Mesenchymal stem cell (in vitro differentiated cells and primary cell): Measurements from ENCODE around the gene SARS2.
"Not testable (repeated sequence)": the region's sequence is repeated elsewhere in the genome, so short reads cannot be mapped to it uniquely, and the experiment has no call there.

Experiments used
- DNase-seq: peaks from one replicate; pipeline ENCODE4 v3.0.0-alpha.2; 2013
- H2AFZ ChIP-seq: one replicate; pipeline ENCODE4 v1.6.1; 2013; ENCODE audit warnings: low read depth, mild to moderate bottlenecking, control low read depth, inconsistent platforms, low read length, moderate library complexity
- H2AK5ac ChIP-seq: 2 replicates; pipeline ENCODE4 v1.6.1; 2013; ENCODE audit warnings: low read length, moderate library complexity, mild to moderate bottlenecking, inconsistent platforms; ENCODE audit not compliant: severe bottlenecking
- H2BK120ac ChIP-seq: one replicate; pipeline ENCODE4 v1.6.1; 2013; ENCODE audit warnings: low read depth, mild to moderate bottlenecking, inconsistent platforms, low read length, moderate library complexity
- H2BK12ac ChIP-seq, 2 experiments: one replicate each; pipeline ENCODE4 v1.6.1; 2013; ENCODE audit warnings: inconsistent platforms in 2 of 2, low read length in 2 of 2, mild to moderate bottlenecking in 2 of 2, moderate library complexity in 2 of 2, control low read depth in 1 of 2
- H2BK15ac ChIP-seq: one replicate; pipeline ENCODE4 v1.6.1; 2013; ENCODE audit warnings: mild to moderate bottlenecking, low read depth, inconsistent platforms; ENCODE audit not compliant: poor library complexity, severe bottlenecking
- H2BK5ac ChIP-seq: 2 replicates; pipeline ENCODE4 v1.6.1; 2013; ENCODE audit warnings: low read depth, mild to moderate bottlenecking, low read length, control low read depth, inconsistent platforms; ENCODE audit not compliant: poor library complexity, severe bottlenecking
- H3K14ac ChIP-seq, 2 experiments: one replicate each; pipeline ENCODE4 v1.6.1; 2013; ENCODE audit warnings: inconsistent platforms in 2 of 2, low read length in 2 of 2, control low read depth in 1 of 2, mild to moderate bottlenecking in 1 of 2, moderate library complexity in 1 of 2
- H3K18ac ChIP-seq, 2 experiments: one replicate each; pipeline ENCODE4 v1.6.1; 2013; ENCODE audit warnings: inconsistent platforms in 2 of 2, low read length in 2 of 2, control low read depth in 1 of 2, low read depth in 1 of 2, mild to moderate bottlenecking in 1 of 2
- H3K23ac ChIP-seq, 2 experiments: one replicate each; pipeline ENCODE4 v1.6.1; 2013; ENCODE audit warnings: inconsistent platforms in 2 of 2, low read length in 2 of 2, mild to moderate bottlenecking in 2 of 2, moderate library complexity in 2 of 2, control low read depth in 1 of 2
- H3K27ac ChIP-seq: 2 replicates; pipeline ENCODE4 v1.5.1; 2013; ENCODE audit warnings: mild to moderate bottlenecking, moderate library complexity, low read length, control low read depth, inconsistent platforms; ENCODE audit not compliant: poor library complexity, severe bottlenecking
- H3K27me3 ChIP-seq, 2 experiments: 2 replicates each; pipeline versions ENCODE4 v1.6.1 to v1.7.0; 2013; ENCODE audit warnings: low read length in 2 of 2, mild to moderate bottlenecking in 2 of 2, moderate library complexity in 2 of 2, control low read depth in 1 of 2, inconsistent platforms in 1 of 2; ENCODE audit not compliant: control insufficient read depth in 1 of 2, insufficient read depth in 1 of 2
- H3K36me3 ChIP-seq, 2 experiments: 2 replicates each; pipeline versions ENCODE4 v1.6.1 to v1.7.0; 2013; ENCODE audit warnings: low read length in 2 of 2, control low read depth in 1 of 2, inconsistent platforms in 1 of 2, low read depth in 1 of 2, mild to moderate bottlenecking in 1 of 2; ENCODE audit not compliant: insufficient read depth in 2 of 2, control insufficient read depth in 1 of 2
- H3K4ac ChIP-seq, 2 experiments: one replicate each; pipeline ENCODE4 v1.6.1; 2013; ENCODE audit warnings: inconsistent platforms in 2 of 2, low read length in 2 of 2, mild to moderate bottlenecking in 2 of 2, moderate library complexity in 2 of 2, control low read depth in 1 of 2, low read depth in 1 of 2
- H3K4me1 ChIP-seq: 2 replicates; pipeline ENCODE4 v1.6.1; 2013; ENCODE audit warnings: low read depth, low read length, control low read depth; ENCODE audit not compliant: control insufficient read depth, insufficient read depth
- H3K4me2 ChIP-seq: 2 replicates; pipeline ENCODE4 v1.6.1; 2013; ENCODE audit warnings: low read length, mild to moderate bottlenecking, inconsistent platforms; ENCODE audit not compliant: poor library complexity, severe bottlenecking
- H3K4me3 ChIP-seq, 2 experiments: 2 replicates each; pipeline versions ENCODE4 v1.5.1 to v1.7.0; 2013; ENCODE audit warnings: low read length in 2 of 2, mild to moderate bottlenecking in 2 of 2, control low read depth in 1 of 2, low read depth in 1 of 2; ENCODE audit not compliant: insufficient read depth in 1 of 2
- H3K79me1 ChIP-seq: replicated peaks from 2 replicates; pipeline ENCODE4 v1.6.1; 2013; ENCODE audit warnings: mild to moderate bottlenecking, control low read depth, low read length, inconsistent platforms; ENCODE audit not compliant: poor library complexity, severe bottlenecking
- H3K9ac ChIP-seq: 2 replicates; pipeline ENCODE4 v1.7.0; 2013; ENCODE audit warnings: mild to moderate bottlenecking, low read length, moderate library complexity
- H3K9me3 ChIP-seq: 2 replicates; pipeline ENCODE4 v1.7.0; 2013; ENCODE audit warnings: mild to moderate bottlenecking, low read length; ENCODE audit not compliant: control insufficient read depth
- H4K8ac ChIP-seq: one replicate; pipeline ENCODE4 v1.6.1; 2013; ENCODE audit warnings: inconsistent platforms, mild to moderate bottlenecking, low read length, moderate library complexity
- H4K91ac ChIP-seq: one replicate; pipeline ENCODE4 v1.6.1; 2013; ENCODE audit warnings: mild to moderate bottlenecking, low read length, inconsistent platforms
- WGBS: methylation state at CpG from one replicate; pipeline ENCODE4 v1.1.7; 2013; ENCODE audit warnings: mixed read lengths; 5-methylcytosine and 5-hydroxymethylcytosine counted together

The SARS2 gene

DNA sequence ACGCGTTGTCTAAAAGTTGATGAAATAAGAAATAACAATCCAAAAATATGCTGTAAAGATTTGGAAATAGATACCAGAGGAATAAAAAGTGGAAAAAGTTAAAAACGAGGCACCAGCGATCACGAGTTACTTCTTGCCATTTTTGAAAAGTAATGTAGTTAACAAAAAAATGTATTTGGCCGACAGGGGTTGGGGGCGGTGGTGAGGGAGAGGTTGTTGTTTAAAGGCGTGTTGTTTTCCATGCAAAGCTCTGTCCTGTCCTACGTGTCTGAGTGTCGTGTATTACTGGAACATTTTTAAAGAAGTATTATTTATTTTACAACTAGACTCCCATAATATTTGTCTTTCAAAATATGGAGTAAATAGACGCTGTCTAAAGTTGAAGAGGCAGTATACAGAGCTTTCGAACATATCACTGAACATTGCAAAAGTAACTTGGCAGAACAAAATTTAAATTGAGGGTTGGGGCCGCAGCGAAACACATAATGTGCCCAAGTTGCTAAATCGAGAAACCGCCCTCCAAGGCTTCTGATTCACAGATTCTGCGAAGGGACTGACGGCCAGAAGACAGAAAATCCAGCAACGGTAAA, 44.2 kb upstream of the SARS2 start:
- H3K23ac ChIP-seq, result peak overlapping the region in 1 of 2 experiments; percentile 59
- no peak overlapping the region for H2BK120ac ChIP-seq
- H2BK15ac ChIP-seq, result no peak overlapping the region
- H3K79me1 ChIP-seq, result peaks cover 12% of the 10 kb centered on the region
- no peak overlapping the region for H4K8ac ChIP-seq
- H3K27me3 ChIP-seq, result no peaks in the 10 kb centered on the region
- H3K18ac ChIP-seq, result peak overlapping the region; percentile 14 to 88
- H3K14ac ChIP-seq, result peak overlapping the region in 1 of 2 experiments; percentile 59
- H3K4me3 ChIP-seq, result peak overlapping the region; percentile 83 to 85
- peak overlapping the region; percentile 79 for H2AFZ ChIP-seq
- H2BK5ac ChIP-seq, result no peak overlapping the region
- no peak overlapping the region for H4K91ac ChIP-seq
- no peaks in the 10 kb centered on the region for H3K9me3 ChIP-seq
- H3K4ac ChIP-seq, result no peak overlapping the region
- no peak for DNase-seq
- peak overlapping the region; percentile 72 for H3K27ac ChIP-seq
- no peak overlapping the region for H2AK5ac ChIP-seq
- H3K4me1 ChIP-seq, result peaks cover 14% of the 10 kb centered on the region
- 23% methylated on average over 16 of the region's 19 CpGs for WGBS
- peaks cover 0 to 3% of the 10 kb centered on the region in 2 experiments for H3K36me3 ChIP-seq
- H2BK12ac ChIP-seq, result no peak overlapping the region
- peak overlapping the region; percentile 90 for H3K9ac ChIP-seq
- H3K4me2 ChIP-seq, result peak overlapping the region; percentile 56

DNA sequence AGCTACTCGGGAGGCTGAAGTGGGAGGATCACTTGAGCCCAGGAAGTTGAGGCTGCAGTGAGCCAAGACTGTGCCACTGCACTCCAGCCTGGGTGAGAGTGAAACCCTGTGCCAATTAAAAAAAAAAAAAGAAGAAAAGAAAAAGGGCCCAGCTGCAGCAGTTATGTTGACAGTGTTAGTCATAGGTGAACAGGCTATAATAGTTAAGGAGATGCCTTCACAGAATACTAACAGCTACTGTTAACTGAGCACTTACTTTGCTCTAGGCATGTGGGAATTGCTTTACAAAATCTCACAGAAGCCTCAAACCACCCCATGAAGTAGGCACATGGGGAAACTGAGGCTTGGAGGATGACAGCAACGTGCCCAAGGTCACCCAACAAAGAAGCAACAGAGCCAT, 41.1 kb upstream of the SARS2 start:
- H3K23ac ChIP-seq, result no peak overlapping the region
- 100% methylated on average over 1 of the region's 2 CpGs for WGBS
- H3K4me3 ChIP-seq, result no peak overlapping the region
- H4K91ac ChIP-seq, result no peak overlapping the region
- H3K18ac ChIP-seq, result no peak overlapping the region
- H3K4me1 ChIP-seq, result peaks cover 9% of the 10 kb centered on the region
- H2BK15ac ChIP-seq, result no peak overlapping the region
- no peak overlapping the region for H2AFZ ChIP-seq
- no peak overlapping the region for H2AK5ac ChIP-seq
- no peak overlapping the region for H3K4ac ChIP-seq
- no peaks in the 10 kb centered on the region for H3K27me3 ChIP-seq
- H3K27ac ChIP-seq, result no peak overlapping the region
- H3K14ac ChIP-seq, result no peak overlapping the region
- H3K4me2 ChIP-seq, result no peak overlapping the region
- no peak overlapping the region for H3K9ac ChIP-seq
- H4K8ac ChIP-seq, result no peak overlapping the region
- no peaks in the 10 kb centered on the region for H3K9me3 ChIP-seq
- H2BK5ac ChIP-seq, result no peak overlapping the region
- peaks cover 3 to 10% of the 10 kb centered on the region in 2 experiments for H3K36me3 ChIP-seq
- DNase-seq, result no peak
- peaks cover 20% of the 10 kb centered on the region for H3K79me1 ChIP-seq
- H2BK120ac ChIP-seq, result no peak overlapping the region
- no peak overlapping the region for H2BK12ac ChIP-seq

- H3K4me1 ChIP-seq, result peaks cover 2% of the 10 kb centered on the region
- no peak overlapping the region for H2AFZ ChIP-seq
- DNase-seq, result peak; percentile 60
- H3K27me3 ChIP-seq, result no peaks in the 10 kb centered on the region
- no peak overlapping the region for H2BK5ac ChIP-seq
- H2AK5ac ChIP-seq, result no peak overlapping the region
- H3K4me2 ChIP-seq, result no peak overlapping the region
- H4K91ac ChIP-seq, result no peak overlapping the region
- H3K36me3 ChIP-seq, result peaks cover 8 to 10% of the 10 kb centered on the region in 2 experiments
- no peak overlapping the region for H3K18ac ChIP-seq
- H3K4me3 ChIP-seq, result no peak overlapping the region
- H3K79me1 ChIP-seq, result peaks cover 20% of the 10 kb centered on the region
- no peak overlapping the region for H3K9ac ChIP-seq
- H3K4ac ChIP-seq, result no peak overlapping the region
- H2BK12ac ChIP-seq, result no peak overlapping the region
- H2BK120ac ChIP-seq, result no peak overlapping the region
- no peaks in the 10 kb centered on the region for H3K9me3 ChIP-seq
- no peak overlapping the region for H3K14ac ChIP-seq
- no peak overlapping the region for H3K27ac ChIP-seq
- 91% methylated on average over 11 of the region's 12 CpGs for WGBS
- no peak overlapping the region for H2BK15ac ChIP-seq
- H4K8ac ChIP-seq, result no peak overlapping the region
- no peak overlapping the region for H3K23ac ChIP-seq
Observed at GRCh38 chr19:38970664-38971532, 40.3 kb upstream of the SARS2 start.

DNA sequence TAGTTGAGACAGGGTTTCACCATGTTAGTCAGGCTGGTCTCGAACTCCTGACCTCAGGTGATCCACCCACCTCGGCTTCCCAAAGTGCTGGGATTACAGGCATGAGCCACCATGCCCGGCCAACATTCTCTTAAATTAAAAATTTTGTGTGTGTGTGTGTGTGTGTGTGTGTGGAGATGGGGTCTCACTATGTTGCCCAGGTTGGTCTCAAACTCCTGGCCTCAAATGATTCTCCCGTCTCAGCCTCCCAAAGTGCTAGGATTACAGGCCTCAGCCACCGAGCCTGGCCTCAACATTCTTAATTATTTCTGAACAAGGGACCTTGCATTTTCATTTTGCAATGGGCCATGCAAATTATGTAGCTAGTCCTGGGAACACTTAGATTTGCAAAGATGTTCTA, 35.6 kb upstream of the SARS2 start:
- not testable (repeated sequence) for H3K14ac ChIP-seq, H3K23ac ChIP-seq, H2AFZ ChIP-seq, H3K18ac ChIP-seq, H3K9ac ChIP-seq, DNase-seq, H3K27ac ChIP-seq, H2BK120ac ChIP-seq, H3K4me1 ChIP-seq, H3K9me3 ChIP-seq, H2BK12ac ChIP-seq, H4K91ac ChIP-seq, H3K27me3 ChIP-seq, H3K4me3 ChIP-seq, H2BK15ac ChIP-seq, H3K4ac ChIP-seq, H3K4me2 ChIP-seq, H2AK5ac ChIP-seq, H4K8ac ChIP-seq, H2BK5ac ChIP-seq
- peaks cover 28% of the 10 kb centered on the region for H3K79me1 ChIP-seq
- 100% methylated on average over 5 of the region's 5 CpGs for WGBS
- peaks cover 10 to 17% of the 10 kb centered on the region in 2 experiments for H3K36me3 ChIP-seq
